ENCODE data around the gene MVD.
A peak's percentile ranks its signal among the peaks of the same experiment; 100 is the strongest.

The MVD gene, protein sequence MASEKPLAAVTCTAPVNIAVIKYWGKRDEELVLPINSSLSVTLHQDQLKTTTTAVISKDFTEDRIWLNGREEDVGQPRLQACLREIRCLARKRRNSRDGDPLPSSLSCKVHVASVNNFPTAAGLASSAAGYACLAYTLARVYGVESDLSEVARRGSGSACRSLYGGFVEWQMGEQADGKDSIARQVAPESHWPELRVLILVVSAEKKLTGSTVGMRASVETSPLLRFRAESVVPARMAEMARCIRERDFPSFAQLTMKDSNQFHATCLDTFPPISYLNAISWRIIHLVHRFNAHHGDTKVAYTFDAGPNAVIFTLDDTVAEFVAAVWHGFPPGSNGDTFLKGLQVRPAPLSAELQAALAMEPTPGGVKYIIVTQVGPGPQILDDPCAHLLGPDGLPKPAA

DNA sequence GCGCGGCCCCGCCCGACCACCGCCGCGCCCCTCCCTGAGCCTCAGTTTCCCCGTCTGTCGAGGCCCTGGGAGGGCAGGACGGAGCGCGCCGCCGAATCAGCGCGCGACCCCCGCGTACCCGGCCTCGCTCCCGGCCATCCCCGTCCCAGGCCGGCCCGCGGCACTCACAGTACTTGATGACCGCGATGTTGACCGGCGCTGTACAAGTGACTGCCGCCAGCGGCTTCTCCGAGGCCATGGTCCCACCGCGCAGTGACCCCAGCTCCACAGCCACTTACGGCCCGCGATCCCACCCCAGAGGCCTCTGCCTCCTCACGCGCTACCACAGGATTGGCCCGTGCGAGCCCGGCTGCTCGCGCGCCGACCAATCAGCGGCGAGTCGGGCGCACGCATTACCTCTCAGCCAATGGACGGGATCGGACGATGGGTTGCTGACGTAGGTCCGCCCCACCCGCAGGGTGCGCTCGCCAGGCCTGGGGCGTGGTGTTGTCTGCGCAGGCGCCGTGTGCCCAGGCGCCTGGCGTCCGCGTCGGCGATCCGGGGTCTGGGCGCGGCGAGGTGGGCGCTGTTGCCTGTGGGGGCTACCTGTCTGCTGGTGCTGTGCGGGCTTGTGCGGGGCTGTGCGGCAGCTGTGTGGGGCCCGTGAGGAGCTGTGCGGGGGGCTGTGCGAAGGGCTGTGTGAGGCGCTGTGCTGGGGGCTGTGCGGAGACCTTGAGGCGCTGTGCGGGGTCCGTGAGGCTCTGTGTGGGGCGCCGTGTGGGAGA is at the start of gene MVD:
Gene MVD, minus strand, starts transcription at position 249 of the 764 bp plus-strand sequence. Its CDS starts 11 bp downstream, at position 238.
- peak; percentile 92 for DNase-seq (ENCODE audit: low read depth, low spot score)

DNA sequence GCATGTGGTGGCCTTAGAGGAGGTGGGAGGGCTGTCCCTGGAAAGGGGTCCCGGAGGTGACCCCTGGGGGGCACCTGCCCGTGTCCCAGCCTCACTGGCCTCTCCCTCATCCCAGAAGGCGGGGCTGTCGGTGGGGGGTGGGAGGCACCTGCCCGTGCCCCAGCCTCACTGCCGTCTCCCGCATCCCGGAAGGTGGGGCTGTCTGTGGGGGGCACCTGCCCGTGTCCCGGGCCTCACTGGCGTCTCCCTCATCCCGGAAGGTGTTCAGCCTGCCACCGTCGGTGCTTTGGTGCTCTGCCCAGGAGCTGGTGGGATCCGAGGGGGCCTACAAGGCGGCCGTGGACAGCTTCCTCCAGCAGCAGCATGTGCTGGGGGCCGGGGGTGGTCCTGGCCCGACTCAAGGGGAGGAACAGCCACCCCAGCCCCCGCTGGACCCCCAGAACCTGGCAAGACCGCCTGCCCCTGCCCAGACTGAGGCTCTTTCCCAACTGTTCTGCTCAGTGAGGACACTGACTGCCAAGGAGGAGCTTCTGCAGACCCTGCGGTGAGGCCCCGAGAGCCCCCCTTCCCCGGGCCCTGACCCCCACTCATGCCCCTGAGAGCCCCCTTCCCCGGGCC is 49.6 kb upstream of the MVD start:
- DNase-seq (ENCODE audit: low read depth, low spot score): no peak

DNA sequence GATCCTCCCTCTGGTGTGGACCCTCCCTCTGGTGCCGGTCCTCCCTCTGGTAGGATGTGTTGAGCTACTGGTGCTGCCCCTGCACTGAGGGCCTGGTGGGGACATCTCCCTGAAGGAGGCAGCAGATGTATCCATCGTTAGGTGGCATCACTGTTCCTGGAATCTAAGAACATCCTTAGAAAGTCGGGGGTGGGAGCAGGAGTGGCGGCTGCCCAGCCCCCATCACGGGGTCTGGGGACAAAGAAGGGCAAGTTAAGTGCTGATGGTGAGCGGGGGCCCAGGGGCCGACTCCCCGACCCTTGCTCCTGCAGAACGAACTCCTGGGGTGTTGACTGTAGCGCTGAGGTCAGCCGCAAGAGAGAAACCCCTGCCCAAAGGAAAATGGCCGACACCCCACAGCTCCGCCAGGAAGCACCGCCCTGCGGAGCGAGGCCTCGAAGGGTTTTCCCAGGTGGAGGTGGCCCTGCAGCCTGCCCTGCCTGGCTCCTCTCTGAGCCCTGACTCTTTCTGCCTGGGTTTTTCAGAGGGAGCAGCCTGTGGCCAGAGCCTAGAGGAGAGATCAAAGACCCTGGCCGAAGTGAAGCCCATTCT is 49.0 kb upstream of the MVD start:
- DNase-seq (ENCODE audit: low read depth, low spot score): no peak

DNA sequence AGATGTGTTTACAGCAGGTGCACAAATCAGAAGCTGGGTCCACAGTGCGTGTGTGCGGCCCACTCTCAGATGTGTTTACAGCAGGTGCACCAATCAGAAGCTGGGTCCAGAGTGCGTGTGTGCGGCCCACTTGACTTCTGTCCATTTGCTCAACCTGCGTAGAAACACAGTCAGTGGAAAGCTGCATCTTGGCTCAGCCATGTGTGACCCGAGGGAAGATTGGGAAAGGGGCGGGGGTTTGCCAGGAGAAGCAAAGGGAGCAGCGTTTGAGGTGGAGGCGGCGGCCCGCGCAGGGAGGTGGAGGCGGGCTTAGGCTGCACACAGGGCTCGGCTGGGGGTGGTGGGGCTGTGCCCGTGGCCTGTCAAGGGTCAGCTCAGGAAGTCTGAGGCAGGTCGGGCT is 47.7 kb upstream of the MVD start:
- no peak for DNase-seq (ENCODE audit: low read depth, low spot score)

DNA sequence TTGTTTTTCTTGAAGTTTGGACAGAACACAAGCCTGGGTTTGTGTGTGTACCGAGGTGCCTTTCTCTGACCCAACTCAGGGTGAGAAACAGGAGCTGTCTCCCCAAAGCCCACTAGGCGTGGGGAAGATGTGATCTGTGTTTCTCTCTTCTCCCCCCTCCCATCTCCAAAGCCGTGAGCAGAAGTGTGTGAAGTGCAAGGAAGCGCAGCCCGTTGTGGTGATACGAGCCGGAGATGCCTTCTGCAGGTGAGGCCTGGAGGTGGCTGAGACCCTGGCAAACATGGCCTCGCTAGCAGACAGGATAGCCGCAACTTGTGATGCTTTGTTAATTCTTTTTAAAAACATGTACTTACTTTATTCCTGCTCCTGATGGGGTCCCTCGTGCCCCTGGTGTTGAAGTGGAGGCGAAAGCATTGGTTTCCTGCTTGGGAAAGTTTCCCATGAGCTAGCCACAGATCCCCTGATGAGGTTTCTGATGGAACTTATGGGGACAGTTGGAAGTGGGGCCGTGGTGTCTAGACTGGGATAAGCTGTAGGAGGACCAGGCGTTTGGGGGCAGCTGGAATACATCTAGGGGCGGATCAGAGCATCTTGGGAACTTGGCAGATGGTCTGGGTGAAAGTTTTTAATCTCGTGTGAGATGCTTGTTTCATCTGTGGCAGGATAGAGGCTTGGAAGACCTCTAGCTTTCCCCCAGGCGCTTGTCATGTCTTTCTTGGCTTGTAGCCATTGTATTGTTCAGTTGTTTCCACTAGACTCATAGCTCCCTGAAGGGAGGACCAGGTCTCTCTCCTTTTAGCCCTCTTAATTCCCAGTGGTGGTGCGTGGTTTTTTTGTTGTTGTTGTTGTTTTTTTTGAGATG is 44.3 kb upstream of the MVD start:
- no peak for DNase-seq (ENCODE audit: low read depth, low spot score)

DNA sequence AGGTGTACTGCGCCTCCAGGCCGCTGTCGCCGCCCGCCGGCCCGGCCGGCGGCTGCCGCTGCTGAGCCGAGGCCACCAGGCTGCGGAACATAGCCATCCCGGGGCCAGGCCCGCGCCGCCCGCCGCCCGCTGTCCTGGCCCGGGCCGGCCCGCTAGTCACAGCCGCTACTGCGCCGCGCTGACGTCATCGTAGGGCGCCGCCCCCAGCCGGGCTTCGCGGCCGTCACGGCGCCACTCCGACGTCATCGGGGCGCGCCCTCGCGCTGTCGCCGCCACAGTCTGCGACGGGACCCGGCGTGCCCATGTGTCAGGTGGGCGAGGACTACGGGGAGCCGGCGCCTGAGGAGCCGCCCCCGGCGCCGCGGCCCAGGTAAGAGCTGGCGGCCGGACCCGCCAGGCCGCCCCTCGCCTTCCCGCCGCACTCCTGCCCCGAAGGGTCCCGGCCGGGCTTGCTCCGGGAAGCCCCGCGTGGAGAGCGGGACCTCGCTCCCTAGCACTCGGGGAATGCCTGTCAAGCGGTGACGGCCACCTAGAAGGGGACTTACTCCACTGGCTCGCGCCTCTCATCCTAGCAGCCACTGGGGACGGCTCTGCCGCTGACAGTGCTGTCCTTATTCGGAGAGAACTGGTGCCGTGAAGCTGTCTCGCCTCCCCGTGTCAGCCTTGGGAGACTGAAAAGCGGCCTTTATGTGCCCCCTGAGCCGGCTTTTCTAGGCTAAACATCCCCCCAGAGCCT is 43.5 kb upstream of the MVD start, which contains the start of the genes CTU2 and RNF166:
Gene CTU2, plus strand, starts transcription at position 275 of the 736 bp plus-strand sequence. Its CDS starts 28 bp downstream, at position 303.
Gene RNF166, minus strand, starts transcription at position 180 of the 736 bp plus-strand sequence. Its CDS starts 83 bp downstream, at position 97.
- DNase-seq (ENCODE audit: low read depth, low spot score): peak; percentile 45

DNA sequence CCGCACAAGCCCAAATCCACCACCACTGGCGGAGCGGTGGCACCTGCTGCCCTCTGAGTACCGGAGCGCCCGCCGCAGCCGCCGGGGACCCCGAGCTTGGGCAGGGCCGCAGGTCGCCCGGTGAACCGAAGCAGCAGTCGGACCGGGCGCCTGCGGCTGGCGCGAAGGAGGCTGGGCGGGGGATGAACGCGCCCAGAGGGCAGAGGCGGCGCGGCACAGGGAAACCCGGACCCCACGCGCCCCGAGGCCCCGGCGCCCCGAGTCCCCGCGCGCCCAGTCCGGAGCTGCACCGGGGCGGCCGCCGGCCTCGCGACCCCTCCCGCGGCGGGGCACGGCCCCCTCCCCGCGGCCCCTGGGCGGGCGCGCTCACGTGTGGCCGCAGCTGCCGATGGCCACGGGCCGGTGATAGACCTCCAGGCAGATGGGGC is 42.9 kb upstream of the MVD start:
- DNase-seq (ENCODE audit: low read depth, low spot score): no peak

DNA sequence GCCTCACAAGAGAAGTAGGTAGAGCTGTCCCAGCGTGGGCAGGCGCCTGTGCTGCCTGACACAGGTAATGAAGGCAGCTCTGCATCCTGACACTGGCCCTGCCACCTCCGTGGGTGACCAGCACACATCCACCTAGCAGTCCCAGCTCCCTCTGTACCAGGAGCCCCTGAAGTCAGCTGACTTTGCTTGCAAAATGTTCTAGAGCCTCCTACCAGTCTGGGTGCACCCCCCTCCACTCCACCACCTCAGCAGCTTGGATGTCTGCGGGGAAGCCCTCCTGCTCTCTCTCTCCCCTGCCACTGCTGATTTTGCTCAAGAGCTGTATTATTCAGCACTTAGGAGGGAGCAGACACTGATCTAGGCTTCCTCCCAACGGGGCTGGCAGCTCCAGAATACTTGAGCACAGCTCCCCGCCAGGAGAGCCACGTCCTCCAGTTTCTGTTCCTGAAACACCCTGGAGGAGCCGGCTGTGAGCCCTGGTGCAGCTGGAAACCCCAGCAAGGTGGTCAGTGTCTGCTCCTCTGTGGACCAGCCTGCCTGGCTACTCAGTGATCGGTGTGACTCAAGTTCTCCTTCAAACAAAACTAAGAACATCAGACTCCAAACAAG is 42.3 kb upstream of the MVD start:
- DNase-seq (ENCODE audit: low read depth, low spot score): no peak

DNA sequence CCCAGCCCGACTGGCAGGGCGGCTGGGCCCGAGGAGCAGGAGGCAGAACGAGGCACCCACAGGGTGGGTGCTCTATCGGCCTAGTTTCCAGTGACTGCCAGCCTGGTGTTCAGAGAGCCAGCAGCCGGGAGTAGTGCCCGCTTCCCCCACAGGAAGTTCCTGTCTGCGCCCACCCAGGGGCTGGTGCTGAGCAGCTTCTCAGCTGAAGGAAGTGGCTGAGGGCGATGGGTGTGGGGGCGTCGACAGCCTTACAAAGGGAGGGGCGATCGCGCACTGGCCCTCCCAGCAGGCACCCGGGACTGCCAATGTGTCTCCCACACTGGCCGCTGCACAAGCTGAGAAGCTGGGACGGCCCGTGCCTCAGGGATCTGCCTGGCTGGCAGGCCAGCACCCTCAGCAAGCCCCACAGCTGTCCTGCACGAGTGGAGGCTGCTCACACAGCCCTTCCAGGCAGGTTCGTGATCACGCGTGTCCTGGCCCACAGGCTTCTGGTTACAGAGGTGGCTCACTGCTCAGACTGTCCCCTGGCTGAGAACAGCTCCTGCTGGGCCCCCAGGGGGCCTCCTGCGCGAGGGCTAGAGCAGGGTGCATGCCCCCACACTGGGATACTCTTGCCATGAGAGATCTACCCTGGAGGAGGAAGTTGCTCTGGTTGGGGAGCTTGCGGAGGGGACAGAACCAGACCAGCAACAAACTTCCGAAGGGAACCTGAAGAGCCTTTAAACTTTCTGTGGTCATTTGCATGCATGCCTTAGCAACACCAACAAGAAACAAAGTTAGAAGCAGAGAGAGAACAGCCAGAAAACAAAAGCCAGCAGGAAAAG is 40.8 kb upstream of the MVD start:
- DNase-seq (ENCODE audit: low read depth, low spot score): no peak

DNA sequence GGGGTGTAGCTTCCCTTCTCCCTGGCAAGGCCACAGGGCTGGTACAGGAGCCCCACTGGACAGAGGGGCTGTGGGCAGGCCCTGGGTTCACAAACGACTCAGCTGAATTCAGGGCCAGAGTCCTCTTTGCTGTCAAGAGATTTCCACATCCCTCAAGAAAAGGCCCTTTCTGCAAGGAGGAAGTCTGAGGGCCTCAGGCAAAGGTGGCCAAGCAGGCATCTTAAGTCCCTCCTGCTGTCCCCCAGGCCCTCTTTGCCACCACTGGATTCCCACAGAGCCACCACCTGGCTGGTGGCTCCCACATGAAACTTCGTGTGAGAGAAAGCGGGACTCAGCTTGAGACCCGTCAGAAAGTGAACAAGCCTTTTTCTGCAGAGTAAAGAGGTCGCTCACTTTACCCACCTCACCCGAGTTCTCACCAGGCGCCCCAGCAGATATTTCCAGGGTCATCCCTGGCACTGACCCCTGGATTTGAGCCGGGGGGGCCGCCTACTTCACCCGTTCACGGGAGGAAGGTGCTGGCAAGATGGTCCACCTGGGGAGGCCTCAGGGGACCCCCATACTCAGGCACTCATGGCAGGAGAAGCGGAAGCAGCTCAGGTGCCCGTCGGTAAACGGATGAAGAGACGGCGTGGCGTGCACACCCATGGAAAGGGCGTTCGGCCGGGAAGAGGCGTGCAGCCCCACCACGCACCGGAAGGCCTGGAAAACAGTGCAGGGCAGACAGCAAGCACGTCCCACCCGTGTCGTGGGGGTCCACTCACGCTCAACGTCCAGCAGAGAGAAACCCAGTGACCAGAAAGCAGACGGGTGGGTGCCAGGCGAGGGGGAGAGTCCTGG is 39.7 kb upstream of the MVD start:
- DNase-seq (ENCODE audit: low read depth, low spot score): no peak

DNA sequence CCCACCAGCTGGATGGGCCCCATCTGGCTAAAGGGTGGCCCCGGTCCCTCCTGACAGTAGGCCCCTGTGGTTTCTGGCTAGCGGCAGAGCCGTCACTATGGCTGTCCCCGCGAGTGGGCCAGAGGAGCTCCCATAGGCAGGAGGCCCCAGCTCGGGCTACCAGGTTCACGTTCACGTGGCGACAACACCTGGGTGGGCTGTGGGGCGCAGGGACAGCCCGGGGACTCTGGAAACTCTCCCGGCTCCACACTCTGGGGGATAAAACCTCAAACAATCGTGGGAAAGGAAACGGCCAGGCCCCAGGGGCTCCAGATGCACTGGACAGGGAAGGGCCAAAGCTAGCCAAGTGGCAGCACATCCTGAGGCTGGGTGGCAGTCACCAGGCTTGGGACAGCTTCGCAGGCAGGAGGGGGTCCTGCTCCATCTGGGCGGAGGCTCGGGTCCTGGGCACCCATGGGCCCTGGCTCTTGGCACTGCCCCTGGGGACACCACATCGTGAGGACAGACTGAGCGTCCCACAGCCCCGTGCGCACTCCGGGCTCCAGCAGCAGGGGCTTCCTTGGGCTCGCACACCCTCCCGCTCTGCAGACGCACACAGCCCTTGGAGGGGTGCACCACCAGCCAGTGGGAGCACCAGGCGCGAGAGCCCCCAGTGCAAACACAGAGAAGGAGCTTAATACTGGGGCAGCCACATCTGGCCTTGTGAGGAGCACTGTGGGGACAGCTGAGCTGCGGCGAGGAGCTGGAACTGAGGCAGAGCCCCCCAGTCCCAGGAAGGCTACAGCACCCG is 38.9 kb upstream of the MVD start:
- DNase-seq (ENCODE audit: low read depth, low spot score): no peak

DNA sequence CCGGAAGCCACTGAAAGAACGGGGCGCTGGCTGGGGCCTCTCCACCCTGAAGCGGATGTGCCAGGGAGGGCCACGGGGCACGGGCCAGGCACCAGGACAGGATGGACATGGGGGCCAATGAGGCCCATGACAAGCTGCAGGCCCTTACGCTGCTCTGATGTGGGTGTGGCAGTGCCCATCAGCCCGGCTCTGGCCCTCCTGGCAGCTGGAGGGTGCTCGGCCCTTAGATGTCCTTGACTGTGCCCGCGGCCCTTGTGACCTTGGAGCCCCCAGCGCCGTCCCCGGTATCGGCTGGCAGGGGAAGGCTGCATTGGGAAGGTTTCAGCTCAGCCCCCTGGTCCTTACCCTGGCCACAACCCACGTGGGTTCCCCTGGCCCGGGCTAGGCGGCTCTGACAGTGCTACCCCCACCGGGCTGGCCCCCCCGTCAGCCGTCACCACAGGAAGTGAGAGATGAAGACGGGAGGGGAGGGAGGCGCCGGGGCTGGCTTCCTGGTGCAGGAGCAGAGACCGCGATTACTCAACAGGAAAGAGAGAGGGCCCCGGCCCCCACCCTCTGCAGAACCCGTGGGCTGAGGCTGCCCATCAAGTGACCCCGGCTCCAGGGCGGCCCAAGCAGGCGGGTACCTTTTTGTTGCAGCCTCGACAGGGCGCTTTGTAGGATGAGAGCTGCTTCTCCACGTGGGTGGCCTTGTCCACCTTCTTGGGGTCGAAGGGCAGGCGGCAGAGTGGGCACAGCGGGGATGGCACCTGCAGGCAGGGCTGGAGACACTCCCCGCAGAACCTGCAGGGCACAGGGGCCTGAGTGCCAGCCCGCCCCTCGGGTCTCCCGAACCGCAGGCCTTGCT is 38.0 kb upstream of the MVD start:
- DNase-seq (ENCODE audit: low read depth, low spot score): no peak

DNA sequence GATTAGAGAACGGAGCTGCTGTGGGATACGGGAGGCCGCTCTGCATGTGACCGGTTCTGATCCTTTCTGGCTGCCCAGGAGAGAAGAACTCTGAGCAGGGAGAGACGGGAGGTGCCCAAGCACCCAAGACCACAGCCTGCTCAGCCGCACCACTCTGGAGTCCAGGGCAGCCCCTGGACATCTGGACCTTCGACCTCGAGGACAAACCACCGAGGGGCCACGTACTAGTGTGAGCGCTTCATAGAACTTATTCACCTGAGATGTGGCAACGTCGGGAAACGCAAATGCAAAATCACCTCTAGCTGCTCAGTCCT is 37.4 kb upstream of the MVD start:
- DNase-seq (ENCODE audit: low read depth, low spot score): no peak

DNA sequence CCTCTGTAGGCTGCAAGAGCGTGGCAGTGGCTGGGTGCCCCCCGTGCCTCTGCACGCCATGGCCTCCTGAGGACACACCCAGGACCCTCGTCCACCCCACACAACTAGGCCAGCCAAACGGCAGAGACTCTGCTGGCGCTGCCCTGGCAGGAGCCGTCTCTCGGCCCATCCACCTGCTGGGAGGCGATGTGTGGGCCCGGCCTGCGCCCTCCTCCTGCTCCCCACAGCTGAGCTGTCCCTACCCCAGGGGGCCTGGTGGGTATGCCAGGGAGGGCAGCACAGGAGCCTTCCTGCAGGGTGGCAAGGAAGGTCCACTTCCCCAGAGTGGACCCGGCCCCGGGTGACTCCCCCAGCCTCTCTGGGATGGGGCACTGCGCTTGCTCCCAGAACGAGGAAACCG is 36.3 kb upstream of the MVD start:
- DNase-seq (ENCODE audit: low read depth, low spot score): no peak

DNA sequence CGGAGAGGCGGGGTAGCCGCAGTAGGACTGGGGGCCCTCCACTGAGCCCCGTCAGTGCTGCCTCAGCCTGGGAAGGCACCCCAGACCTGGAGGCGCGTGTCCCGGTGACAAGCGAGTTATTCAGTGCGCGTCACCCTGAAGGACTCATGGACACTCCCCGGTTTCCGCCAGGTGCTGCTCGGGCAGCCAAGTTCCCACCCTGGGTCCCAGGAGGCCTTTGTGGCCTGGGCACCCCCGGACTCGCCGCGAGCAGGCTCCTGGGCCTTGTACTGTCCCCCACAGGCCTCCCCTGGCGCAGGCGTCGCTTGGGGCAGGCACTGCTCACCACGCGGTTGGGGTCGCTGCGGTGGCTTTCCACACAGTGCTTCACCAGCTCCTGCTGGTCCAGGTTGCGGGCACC is 35.8 kb upstream of the MVD start:
- no peak for DNase-seq (ENCODE audit: low read depth, low spot score)

DNA sequence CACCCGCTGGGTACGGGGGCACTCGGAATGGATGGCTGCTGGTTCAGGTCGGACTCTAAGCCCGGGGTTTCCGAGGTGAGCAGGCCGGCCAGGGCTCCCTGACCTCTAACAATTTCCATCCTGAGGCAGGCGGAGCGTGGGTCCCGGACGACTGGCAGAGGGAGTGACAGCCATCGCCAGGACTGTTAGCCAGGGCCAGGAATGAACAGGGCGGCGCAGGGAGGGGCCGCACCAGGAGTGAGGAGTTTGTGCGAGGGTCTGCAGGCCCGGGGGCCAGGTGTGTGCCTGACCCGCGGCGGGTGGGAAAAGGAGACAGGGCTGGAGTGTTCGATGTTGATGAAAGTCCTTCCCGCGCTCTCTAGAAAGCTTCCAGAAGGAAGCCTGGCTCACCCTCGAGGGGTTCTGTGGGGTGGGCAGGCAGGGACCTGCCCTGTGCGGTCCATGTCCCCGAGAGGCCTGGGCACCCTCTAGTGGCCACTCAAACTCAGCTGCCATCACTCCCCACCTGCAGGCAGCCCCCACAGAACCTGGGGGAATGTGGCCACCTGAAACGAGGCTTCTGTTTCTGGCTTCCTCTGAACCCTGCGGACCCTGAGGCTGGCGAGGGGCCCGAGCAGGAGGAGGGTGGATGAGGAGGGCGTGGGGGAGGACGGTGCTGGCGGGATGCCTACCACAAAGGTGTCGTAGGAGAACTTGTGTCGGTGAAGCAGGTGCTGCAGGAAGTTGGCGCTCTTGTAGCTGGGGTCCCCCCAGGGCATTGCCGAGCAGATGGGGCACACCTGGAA is 35.1 kb upstream of the MVD start:
- no peak for DNase-seq (ENCODE audit: low read depth, low spot score)
